ENCODE measurements around the gene VLDLR. TPM values are rescaled to one million over a fixed set of nuclear protein-coding genes. Genes with fewer than 3 reads are reported as not detected.

VLDLR gene
- total RNA-seq, 1 experiment from 2014 or later = 2.1 TPM

GRCh38 chr9:2620919-2621721 is 467 bp upstream of the VLDLR start:
- in situ Hi-C loops (cut with HindIII; ENCODE audit: low pct_unique_long_range_greater_than_20kb, low sequenced_read_pairs) = no loop called here
- intact Hi-C loops (cut with micrococcal nuclease; ENCODE audit: unreplicated experiment) = no loop called here
- CTCF ChIA-PET = no interaction called here

More at GRCh38 chr9:2620919-2621721, 467 bp upstream of the VLDLR start:
- no peaks in the 10 kb centered on the region for H3K27me3 ChIP-seq (ENCODE audit: control insufficient read depth, insufficient read depth, low read length)
- ATAC-seq = peak; percentile 80
- POLR2A ChIA-PET = no interaction called here
- H3K27ac ChIP-seq (ENCODE audit: low read length) = no peak overlapping the region
- no peaks in the 10 kb centered on the region for H3K36me3 ChIP-seq (ENCODE audit: control insufficient read depth, insufficient read depth, low read length)
- H3K4me1 ChIP-seq (ENCODE audit: control insufficient read depth, insufficient read depth, low read length) = no peaks in the 10 kb centered on the region
- TF ChIP-seq POLR2AphosphoS5 (IDR thresholded peaks at IDR 0.05; ENCODE audit: low read depth, low read length) = no peak
- TF ChIP-seq TCF7L2 (IDR thresholded peaks at IDR 0.05; ENCODE audit: low read depth, low read length) = no peak
- TF ChIP-seq SIN3A (IDR thresholded peaks at IDR 0.05; ENCODE audit: borderline replicate concordance, insufficient read depth, low read depth, low read length) = no peak
- TF ChIP-seq REST (IDR thresholded peaks at IDR 0.05; ENCODE audit: insufficient read depth in 1 of 2, low read depth in 2 of 2, low read length in 1 of 2) = no peak
- no peak for TF ChIP-seq CTCF (IDR thresholded peaks at IDR 0.05)
- no TSS peak for BruUV-seq (replicated peaks)
- peak overlapping the region; percentile 43 for H3K4me3 ChIP-seq (ENCODE audit: low read depth in 2 of 2, low read length in 2 of 2)
- no peak for DNase-seq (ENCODE audit: low read depth, low spot score)
- no peaks in the 10 kb centered on the region for H3K9me3 ChIP-seq (ENCODE audit: control insufficient read depth, insufficient read depth, low read depth, low read length)
